H1 (cell line): ENCODE results near the gene RTL9. TPM values are rescaled to one million over a fixed set of nuclear protein-coding genes. Genes with fewer than 3 reads are reported as not detected.

Experiments
- CTCF ChIP-seq, 3 experiments: IDR thresholded peaks; 1 replicate in 2 of 3; 2 replicates in 1 of 3; pipeline versions ENCODE4 v1.5.1 to v1.6.1; 2011; ENCODE audit warnings: low read length in 3 of 3, mild to moderate bottlenecking in 3 of 3, inconsistent platforms in 2 of 3, low read depth in 1 of 3, moderate library complexity in 1 of 3; ENCODE audit not compliant: insufficient read depth in 1 of 3; ENCODE audit errors: control extremely low read depth in 1 of 3
- polyA plus RNA-seq, 7 experiments: library from polyadenylated mRNA; depleted of rRNA in 3 of 7; stranded (reverse) in 5 of 7; unstranded in 2 of 7; fragments of >200 nt in 5 of 7; fragments of 200-250 nt in 2 of 7; gene quantifications; 1 replicate in 5 of 7; 2 replicates in 1 of 7; 4 replicates in 1 of 7; pipeline versions ENCODE4 v1.2.1 to v1.2.3, GENCODE V29; 2011 to 2013; ENCODE audit warnings: missing spikeins in 2 of 7, mixed read lengths in 2 of 7
- total RNA-seq: library from RNA; stranded (reverse); fragmentation: NEBNext Ultra II Directional; extraction: Animal tissue kit (Norgen Biotek cat#: 25700); gene quantifications from 2 replicates; pipeline ENCODE4 v1.2.1, GENCODE V29; 2021

The RTL9 gene
- total and polyA plus RNA-seq, 2 of the 8 experiments (the other 6 are each of a cell fraction or from before 2014, with no cell fraction given) = 0.09 to 0.20 TPM

GRCh38 chrX:110346681-110347080 lies 12.0 kb upstream of the RTL9 start (continued):
- TF ChIP-seq CTCF (IDR thresholded peaks at IDR 0.05; ENCODE audit: control extremely low read depth in 1 of 3, insufficient read depth in 1 of 3, low read depth in 1 of 3, low read length in 3 of 3) = peak in 1 of 3 experiments; percentile 6; a peak in 1 of 4 replicates
